HCT116 (cell line): ENCODE data around the gene PRPSAP1. TPM values are rescaled to one million over a fixed set of nuclear protein-coding genes. Genes with fewer than 3 reads are reported as not detected.

Experiments used
- ATAC-seq: fragments of 200-7000 bp; cut with Tn5 transposase; 2 replicates; pipeline ENCODE4 v1.9.1; 2020; ENCODE audit warnings: mild to moderate bottlenecking, moderate library complexity
- BruUV-seq: library from RNA; stranded (reverse); fragments of 400-500 nt; replicated peaks from 2 replicates; lab custom pipeline; 2021; lab: Mats Ljungman, UMichigan
- CTCF ChIA-PET: fragments of 300-600 bp; sonication (Branson Sonifier 250); formaldehyde crosslinking; loops from one replicate; lab custom pipeline; 2021; ENCODE audit warnings: antibody characterized with exemption; lab: Charles Lee
- POLR2A ChIA-PET: fragments of 300-600, 350-600 bp; sonication (Branson Sonifier 250); formaldehyde crosslinking; loops from one replicate; lab custom pipeline; 2021; ENCODE audit warnings: antibody characterized with exemption; lab: Charles Lee
- RAD21 ChIA-PET, 2 experiments: fragments of 300-600 bp; sonication (Branson Sonifier 250); formaldehyde crosslinking; loops; one replicate each; lab custom pipeline; 2023; ENCODE audit warnings: low total read pairs in 2 of 2; ENCODE audit not compliant: uncharacterized antibody in 2 of 2, unreplicated experiment in 2 of 2, low non-redundant PET in 1 of 2; lab: Charles Lee
- DNase-seq: peaks from one replicate; pipeline ENCODE4 v3.0.0-alpha.2; 2010; ENCODE audit warnings: low read depth, low spot score
- H2AFZ ChIP-seq: fragments of 200-600 bp; shearing (Covaris generic), sonication (generic); 2 replicates; pipeline ENCODE4 v1.6.1; 2017; ENCODE audit warnings: low read depth, mixed run types, mixed read lengths, antibody characterized with exemption, low read length; ENCODE audit not compliant: poor library complexity, severe bottlenecking
- H3K27ac ChIP-seq: 2 replicates; pipeline ENCODE4 v1.5.1; 2012; ENCODE audit warnings: low read depth, low read length
- H3K27me3 ChIP-seq: fragments of 200-600 bp; sonication (generic); 2 replicates; pipeline ENCODE4 v1.6.1; 2016; ENCODE audit warnings: mixed run types, low read length, mixed read lengths; ENCODE audit not compliant: insufficient read depth
- H3K36me3 ChIP-seq, 2 experiments: fragments of 200-500 bp in 1 of 2; fragments of 200-600 bp in 1 of 2; sonication (Bioruptor generic) in 1 of 2; sonication (generic) in 1 of 2; 2 replicates each; pipeline versions ENCODE4 v1.5.1 to v1.6.1; 2014 to 2016; ENCODE audit warnings: low read length in 2 of 2, inconsistent platforms in 1 of 2, mixed read lengths in 1 of 2, mixed run types in 1 of 2; ENCODE audit not compliant: insufficient read depth in 2 of 2, control insufficient read depth in 1 of 2
- H3K4me1 ChIP-seq, 2 experiments: fragments of 200-600 bp in 1 of 2; sonication (generic) in 1 of 2; 2 replicates each; pipeline versions ENCODE4 v1.5.1 to v1.6.1; 2012 to 2017; ENCODE audit warnings: low read length in 2 of 2, inconsistent platforms in 1 of 2, mild to moderate bottlenecking in 1 of 2, mixed read lengths in 1 of 2, mixed run types in 1 of 2, moderate library complexity in 1 of 2; ENCODE audit not compliant: insufficient read depth in 2 of 2, control insufficient read depth in 1 of 2
- H3K4me2 ChIP-seq: fragments of 200-600 bp; sonication (generic); 2 replicates; pipeline ENCODE4 v1.6.1; 2017; ENCODE audit warnings: mixed run types, low read length, mixed read lengths
- H3K4me3 ChIP-seq, 2 experiments: fragments of 200-600 bp in 1 of 2; sonication (generic) in 1 of 2; replicated peaks in 1 of 2; 2 replicates each; pipeline ENCODE4 v1.5.1; 2011 to 2016; ENCODE audit warnings: low read length in 2 of 2, control low read depth in 1 of 2, low read depth in 1 of 2, mild to moderate bottlenecking in 1 of 2, mixed read lengths in 1 of 2, mixed run types in 1 of 2
- H3K79me2 ChIP-seq: fragments of 200-600 bp; sonication (generic); 2 replicates; pipeline ENCODE4 v1.6.1; 2017; ENCODE audit warnings: mild to moderate bottlenecking, mixed run types, low read length, moderate library complexity, mixed read lengths; ENCODE audit not compliant: insufficient read depth
- H3K9ac ChIP-seq: fragments of 200-600 bp; sonication (generic); 2 replicates; pipeline ENCODE4 v1.6.1; 2016; ENCODE audit warnings: low read length, mixed read lengths
- H3K9me2 ChIP-seq: fragments of 200-600 bp; sonication (generic), shearing (Covaris generic); 2 replicates; pipeline ENCODE4 v1.6.1; 2017; ENCODE audit warnings: mixed run types, mild to moderate bottlenecking, moderate library complexity; ENCODE audit not compliant: insufficient read depth
- H3K9me3 ChIP-seq, 2 experiments: fragments of 200-500 bp in 1 of 2; fragments of 200-600 bp in 1 of 2; sonication (Bioruptor generic) in 1 of 2; sonication (generic) in 1 of 2; 2 replicates each; pipeline ENCODE4 v1.6.1; 2014 to 2017; ENCODE audit warnings: low read length in 2 of 2, mixed read lengths in 2 of 2, inconsistent platforms in 1 of 2, low read depth in 1 of 2, mild to moderate bottlenecking in 1 of 2, mixed run types in 1 of 2, moderate library complexity in 1 of 2; ENCODE audit not compliant: control insufficient read depth in 1 of 2, insufficient read depth in 1 of 2
- H4K20me1 ChIP-seq: fragments of 200-600 bp; sonication (generic), shearing (Covaris generic); 2 replicates; pipeline ENCODE4 v1.6.1; 2017; ENCODE audit warnings: mixed run types, mild to moderate bottlenecking, moderate library complexity; ENCODE audit not compliant: insufficient read depth
- FOSL1 ChIP-seq: IDR thresholded peaks from 2 replicates; pipeline ENCODE4 v1.6.1; 2012; ENCODE audit warnings: low read depth
- POLR2A ChIP-seq: IDR thresholded peaks from 2 replicates; pipeline ENCODE4 v1.7.0; 2011; ENCODE audit warnings: borderline replicate concordance; ENCODE audit not compliant: insufficient read depth, insufficient read length; ENCODE audit errors: extremely low read depth
- POLR2AphosphoS5 ChIP-seq: IDR thresholded peaks from 2 replicates; pipeline ENCODE4 v1.6.1; 2011; ENCODE audit warnings: mild to moderate bottlenecking, low read depth, low read length, moderate library complexity
- YY1 ChIP-seq: IDR thresholded peaks from 2 replicates; pipeline ENCODE4 v1.6.1; 2011; ENCODE audit warnings: low read length, low read depth, moderate library complexity, mild to moderate bottlenecking; ENCODE audit not compliant: insufficient replicate concordance; ENCODE audit errors: extremely low read depth
- intact Hi-C: fragments of 100-400 bp; cut with micrococcal nuclease; formaldehyde crosslinking; loops from 2 replicates; pipeline ENCODE4 v1.10.0; 2022
- total RNA-seq: library from RNA; stranded (reverse); gene quantifications from one replicate; pipeline ENCODE4 v1.2.1, GENCODE V29; 2021; ENCODE audit not compliant: unreplicated experiment

PRPSAP1 gene
- total RNA-seq, 1 experiment from 2014 or later, result 81.4 TPM

DNA sequence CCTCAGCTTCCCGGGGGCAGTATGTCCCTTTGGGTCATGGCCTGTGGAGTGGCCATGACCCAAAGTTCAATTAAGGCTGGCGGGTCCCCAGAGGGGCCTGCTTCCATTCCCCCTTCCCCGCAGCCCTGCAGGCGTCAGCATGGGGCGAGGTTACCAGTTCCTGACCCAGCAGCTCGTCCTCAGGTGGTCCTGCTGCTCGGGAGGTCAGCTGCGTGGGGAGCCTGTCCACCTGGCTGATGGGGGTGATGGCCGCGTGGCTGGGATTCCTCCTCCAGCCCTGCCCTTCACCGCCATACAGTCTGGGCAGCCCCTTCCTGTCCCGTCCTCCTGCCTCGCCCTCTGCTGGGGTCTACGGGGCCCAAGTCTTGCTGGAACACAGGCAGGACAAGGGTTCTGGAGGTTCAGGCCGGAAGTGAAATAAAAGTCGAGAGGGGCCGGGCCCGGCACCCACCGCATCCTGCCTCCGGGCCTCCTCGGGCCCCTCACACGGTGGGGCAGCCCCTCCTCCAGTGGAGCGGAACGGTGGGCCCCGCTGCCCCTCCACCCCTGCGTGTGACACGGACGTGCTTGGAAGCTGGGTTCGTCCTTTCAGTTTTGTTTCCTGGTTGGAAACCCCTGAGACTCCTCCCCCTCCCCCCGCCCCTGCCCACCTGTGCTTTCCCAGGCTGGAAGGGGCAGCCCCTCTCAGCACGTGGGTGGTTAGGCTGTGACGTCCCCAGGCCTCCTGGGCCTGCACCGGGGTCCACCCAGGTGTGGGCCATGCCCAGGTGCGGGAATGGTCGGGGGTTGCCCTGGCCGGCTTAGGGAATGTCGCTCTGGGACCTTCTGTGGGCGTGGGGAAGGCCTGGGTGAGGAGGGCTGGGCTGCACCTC is 81.8 kb downstream of the PRPSAP1 start:
- TF ChIP-seq POLR2A (no peak), POLR2AphosphoS5 (peak; percentile 54; the same call in 1 of the 2 replicates)

DNA sequence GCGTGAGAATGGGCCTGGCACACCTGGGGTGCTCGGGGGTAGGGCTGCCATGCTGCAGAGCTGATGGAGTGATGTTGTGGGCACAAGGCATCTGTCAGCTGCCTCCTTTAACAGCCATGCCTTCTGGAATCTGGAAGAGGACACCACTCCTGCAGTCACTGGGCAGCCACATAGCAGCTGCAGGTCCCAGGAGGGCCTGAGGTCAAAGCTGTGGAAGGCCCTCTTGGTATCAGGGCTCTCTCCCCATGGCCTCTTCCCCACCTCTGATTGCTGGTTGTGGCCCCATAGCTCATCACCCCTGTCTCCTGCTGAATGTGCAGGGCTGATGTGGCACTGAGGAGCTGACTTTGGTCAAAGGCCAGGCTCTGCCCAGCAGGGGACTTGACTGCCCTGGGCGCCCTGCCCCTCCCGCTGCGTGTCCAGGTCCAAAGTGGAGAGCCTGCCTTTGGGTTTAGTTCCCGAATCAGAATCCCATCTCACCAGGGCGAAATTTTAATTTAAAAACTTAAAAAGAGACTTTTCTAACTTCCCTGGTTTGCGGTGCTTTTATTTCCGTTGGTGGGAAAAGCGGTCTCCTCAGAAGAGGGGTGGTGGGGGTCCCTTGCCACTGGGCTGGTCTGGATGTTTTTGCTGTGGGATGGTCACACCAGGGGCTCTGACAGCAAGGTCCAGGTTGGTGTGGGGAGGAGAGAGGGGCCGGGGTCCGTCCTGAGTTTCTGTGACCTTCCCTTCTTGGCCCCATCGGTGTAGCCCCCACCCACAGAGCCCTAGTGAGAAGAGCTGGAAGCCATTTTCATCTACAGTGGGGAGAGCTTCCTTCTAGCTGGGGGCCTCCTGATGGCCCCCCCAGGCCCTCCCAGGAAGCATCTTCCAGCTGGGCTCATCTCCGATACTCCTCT is 82.7 kb downstream of the PRPSAP1 start:
- BruUV-seq, result no TSS peak

More for the DNA sequence above, 81.8 kb downstream of the PRPSAP1 start:
- BruUV-seq, result no TSS peak
- H3K9me2 ChIP-seq, result no peaks in the 10 kb centered on the region
- H3K4me2 ChIP-seq, result no peak overlapping the region
- H3K4me1 ChIP-seq, result peaks cover 0 to 14% of the 10 kb centered on the region in 2 experiments; a peak in 3 of 4 replicates
- H3K36me3 ChIP-seq, result peaks cover 3 to 21% of the 10 kb centered on the region in 2 experiments; a peak in 2 of 4 replicates
- H3K27me3 ChIP-seq, result no peaks in the 10 kb centered on the region
- DNase-seq, result no peak
- no peak overlapping the region for H3K9ac ChIP-seq
- intact Hi-C loops, result no loop called here
- H4K20me1 ChIP-seq, result no peaks in the 10 kb centered on the region
- no peak overlapping the region for H2AFZ ChIP-seq
- H3K9me3 ChIP-seq, result no peaks in the 10 kb centered on the region
- ChIA-PET POLR2A (no interaction called here), RAD21 (no interaction called here), CTCF (interaction anchor here (1.2 kb wide), 1 partner anchor 147 kb away, joined by 3 read pairs; no protein-coding TSS in a partner anchor)
- H3K27ac ChIP-seq, result no peak overlapping the region; the same call in 1 of the 2 replicates
- ATAC-seq, result peak; percentile 15; the same call in 1 of the 2 replicates
- no peak overlapping the region for H3K4me3 ChIP-seq
- H3K79me2 ChIP-seq, result peaks cover 11% of the 10 kb centered on the region; the same call in 1 of the 2 replicates

More for the DNA sequence above, 82.7 kb downstream of the PRPSAP1 start:
- CTCF ChIA-PET, result interaction anchor here (1.2 to 1.3 kb wide), 2 partner anchors 8 to 146 kb away, joined by 3 to 7 read pairs; no protein-coding TSS in a partner anchor
- peaks cover 3 to 21% of the 10 kb centered on the region in 2 experiments; a peak in 2 of 4 replicates for H3K36me3 ChIP-seq
- peaks cover 20% of the 10 kb centered on the region for H3K79me2 ChIP-seq
- no peak overlapping the region for H3K4me3 ChIP-seq
- TF ChIP-seq POLR2AphosphoS5 (peak; percentile 28), YY1 (no peak), FOSL1 (no peak)
- no peaks in the 10 kb centered on the region for H3K9me3 ChIP-seq
- intact Hi-C loops, result no loop called here
- POLR2A ChIA-PET, result interaction anchor here (1.1 kb wide), 1 partner anchor 167 kb away, joined by 3 read pairs; the partner anchor contains the start of gene EXOC7
- no peaks in the 10 kb centered on the region for H3K9me2 ChIP-seq
- H4K20me1 ChIP-seq, result no peaks in the 10 kb centered on the region
- DNase-seq (no peak), ATAC-seq (no peak)
- no peak overlapping the region for H3K9ac ChIP-seq
- peaks cover 6 to 16% of the 10 kb centered on the region in 2 experiments for H3K4me1 ChIP-seq
- RAD21 ChIA-PET, result no interaction called here
- H3K4me2 ChIP-seq, result no peak overlapping the region
- H3K27me3 ChIP-seq, result no peaks in the 10 kb centered on the region
- no peak overlapping the region for H2AFZ ChIP-seq
- H3K27ac ChIP-seq, result no peak overlapping the region
